ENCODE measurements around the gene GNA12. TPM values are rescaled to one million over a fixed set of nuclear protein-coding genes. Genes with fewer than 3 reads are reported as not detected.

The GNA12 gene
- total and polyA plus RNA-seq, 4 donors, result 3.7 to 19.0 (median 11.3) TPM

GRCh38 chr7:2777898-2778535, 66.1 kb downstream of the GNA12 start:
- DNase-seq (ENCODE audit: low spot score), result no peak
- WGBS, result 97% methylated on average over 8 of the region's 8 CpGs
- TF ChIP-seq HNF4G (IDR thresholded peaks at IDR 0.05), result no peak
- TF ChIP-seq YY1 (IDR thresholded peaks at IDR 0.05), result no peak
- no peak for TF ChIP-seq FOXA1 (IDR thresholded peaks at IDR 0.05)
- TF ChIP-seq REST (IDR thresholded peaks at IDR 0.05), result no peak
- TF ChIP-seq GABPA (IDR thresholded peaks at IDR 0.05 in 1 of 2, conservative IDR thresholded peaks at IDR 0.05 in 1 of 2), result no peak
- no peak for TF ChIP-seq JUND (IDR thresholded peaks at IDR 0.05)
- TF ChIP-seq, protein P1, sequence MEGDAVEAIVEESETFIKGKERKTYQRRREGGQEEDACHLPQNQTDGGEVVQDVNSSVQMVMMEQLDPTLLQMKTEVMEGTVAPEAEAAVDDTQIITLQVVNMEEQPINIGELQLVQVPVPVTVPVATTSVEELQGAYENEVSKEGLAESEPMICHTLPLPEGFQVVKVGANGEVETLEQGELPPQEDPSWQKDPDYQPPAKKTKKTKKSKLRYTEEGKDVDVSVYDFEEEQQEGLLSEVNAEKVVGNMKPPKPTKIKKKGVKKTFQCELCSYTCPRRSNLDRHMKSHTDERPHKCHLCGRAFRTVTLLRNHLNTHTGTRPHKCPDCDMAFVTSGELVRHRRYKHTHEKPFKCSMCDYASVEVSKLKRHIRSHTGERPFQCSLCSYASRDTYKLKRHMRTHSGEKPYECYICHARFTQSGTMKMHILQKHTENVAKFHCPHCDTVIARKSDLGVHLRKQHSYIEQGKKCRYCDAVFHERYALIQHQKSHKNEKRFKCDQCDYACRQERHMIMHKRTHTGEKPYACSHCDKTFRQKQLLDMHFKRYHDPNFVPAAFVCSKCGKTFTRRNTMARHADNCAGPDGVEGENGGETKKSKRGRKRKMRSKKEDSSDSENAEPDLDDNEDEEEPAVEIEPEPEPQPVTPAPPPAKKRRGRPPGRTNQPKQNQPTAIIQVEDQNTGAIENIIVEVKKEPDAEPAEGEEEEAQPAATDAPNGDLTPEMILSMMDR (IDR thresholded peaks at IDR 0.05; ENCODE audit: low read depth, low read length, missing input control), result no peak
- TF ChIP-seq RXRA (IDR thresholded peaks at IDR 0.05), result no peak
- TF ChIP-seq RAD21 (IDR thresholded peaks at IDR 0.05), result no peak
- TF ChIP-seq, protein P2, sequence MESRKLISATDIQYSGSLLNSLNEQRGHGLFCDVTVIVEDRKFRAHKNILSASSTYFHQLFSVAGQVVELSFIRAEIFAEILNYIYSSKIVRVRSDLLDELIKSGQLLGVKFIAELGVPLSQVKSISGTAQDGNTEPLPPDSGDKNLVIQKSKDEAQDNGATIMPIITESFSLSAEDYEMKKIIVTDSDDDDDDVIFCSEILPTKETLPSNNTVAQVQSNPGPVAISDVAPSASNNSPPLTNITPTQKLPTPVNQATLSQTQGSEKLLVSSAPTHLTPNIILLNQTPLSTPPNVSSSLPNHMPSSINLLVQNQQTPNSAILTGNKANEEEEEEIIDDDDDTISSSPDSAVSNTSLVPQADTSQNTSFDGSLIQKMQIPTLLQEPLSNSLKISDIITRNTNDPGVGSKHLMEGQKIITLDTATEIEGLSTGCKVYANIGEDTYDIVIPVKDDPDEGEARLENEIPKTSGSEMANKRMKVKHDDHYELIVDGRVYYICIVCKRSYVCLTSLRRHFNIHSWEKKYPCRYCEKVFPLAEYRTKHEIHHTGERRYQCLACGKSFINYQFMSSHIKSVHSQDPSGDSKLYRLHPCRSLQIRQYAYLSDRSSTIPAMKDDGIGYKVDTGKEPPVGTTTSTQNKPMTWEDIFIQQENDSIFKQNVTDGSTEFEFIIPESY (IDR thresholded peaks at IDR 0.05), result no peak
- no peak for TF ChIP-seq FOXA2 (IDR thresholded peaks at IDR 0.05)

GRCh38 chr7:2776401-2776800, 67.7 kb downstream of the GNA12 start:
- no peak for DNase-seq (ENCODE audit: low spot score)
- H3K9me3 ChIP-seq (ENCODE audit: control insufficient read depth in 4 of 4, low read length in 3 of 4), result no peaks in the 10 kb centered on the region
- 97% methylated on average over 12 of the region's 12 CpGs for WGBS
- TF ChIP-seq, protein P3, sequence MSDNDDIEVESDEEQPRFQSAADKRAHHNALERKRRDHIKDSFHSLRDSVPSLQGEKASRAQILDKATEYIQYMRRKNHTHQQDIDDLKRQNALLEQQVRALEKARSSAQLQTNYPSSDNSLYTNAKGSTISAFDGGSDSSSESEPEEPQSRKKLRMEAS (IDR thresholded peaks at IDR 0.05), result no peak
- TF ChIP-seq HNF4A (conservative IDR thresholded peaks at IDR 0.05) (no peak), HNF4G (IDR thresholded peaks at IDR 0.05) (no peak), REST (IDR thresholded peaks at IDR 0.05) (no peak), JUND (IDR thresholded peaks at IDR 0.05) (no peak), SP1 (IDR thresholded peaks at IDR 0.05) (no peak), TAF1 (conservative IDR thresholded peaks at IDR 0.05) (no peak), YY1 (IDR thresholded peaks at IDR 0.05) (no peak)
- TF ChIP-seq, protein P1 (IDR thresholded peaks at IDR 0.05; ENCODE audit: low read depth, low read length, missing input control), result no peak
- TF ChIP-seq, protein P2 (IDR thresholded peaks at IDR 0.05), result no peak

More at GRCh38 chr7:2777898-2778535, 66.1 kb downstream of the GNA12 start:
- no peak overlapping the region for H3K27ac ChIP-seq (ENCODE audit: low read depth in 1 of 2, low read length in 2 of 2)
- H3K4me1 ChIP-seq (ENCODE audit: control insufficient read depth in 4 of 4, insufficient read depth in 4 of 4, low read length in 3 of 4), result no peaks in the 10 kb centered on the region
- no peaks in the 10 kb centered on the region for H3K9me3 ChIP-seq (ENCODE audit: control insufficient read depth in 4 of 4, low read length in 3 of 4)
- H3K9ac ChIP-seq (ENCODE audit: low read depth in 1 of 2, low read length in 2 of 2), result no peak overlapping the region
- no peaks in the 10 kb centered on the region for H3K27me3 ChIP-seq (ENCODE audit: control insufficient read depth in 4 of 4, insufficient read depth in 4 of 4, low read length in 3 of 4)
- H3K4me3 ChIP-seq (ENCODE audit: low read depth in 1 of 3, low read length in 3 of 3), result no peak overlapping the region
- peaks cover 0 to 3% (median 0%) of the 10 kb centered on the region in 4 donors for H3K36me3 ChIP-seq (ENCODE audit: control insufficient read depth in 4 of 4, insufficient read depth in 3 of 4, low read depth in 1 of 4, low read length in 3 of 4)

More at GRCh38 chr7:2776401-2776800, 67.7 kb downstream of the GNA12 start:
- H3K4me1 ChIP-seq (ENCODE audit: control insufficient read depth in 4 of 4, insufficient read depth in 4 of 4, low read length in 3 of 4), result no peaks in the 10 kb centered on the region
- H3K4me3 ChIP-seq (ENCODE audit: low read depth in 1 of 3, low read length in 3 of 3), result no peak overlapping the region
- H3K9ac ChIP-seq (ENCODE audit: low read depth in 1 of 2, low read length in 2 of 2), result no peak overlapping the region
- H3K36me3 ChIP-seq (ENCODE audit: control insufficient read depth in 4 of 4, insufficient read depth in 3 of 4, low read depth in 1 of 4, low read length in 3 of 4), result peaks cover 0 to 3% (median 0%) of the 10 kb centered on the region in 4 donors
- H3K27ac ChIP-seq (ENCODE audit: low read depth in 1 of 2, low read length in 2 of 2), result no peak overlapping the region
- H3K27me3 ChIP-seq (ENCODE audit: control insufficient read depth in 4 of 4, insufficient read depth in 4 of 4, low read length in 3 of 4), result no peaks in the 10 kb centered on the region

Measured in liver (tissue), 9 donors.